Measurements from ENCODE around the gene PHACTR3.

- TF ChIP-seq SIN3A (IDR thresholded peaks at IDR 0.05; ENCODE audit: borderline replicate concordance, insufficient read depth, low read depth, low read length) (no peak), CTCF (IDR thresholded peaks at IDR 0.05) (no peak), POLR2AphosphoS5 (IDR thresholded peaks at IDR 0.05; ENCODE audit: low read depth, low read length) (no peak), REST (IDR thresholded peaks at IDR 0.05; ENCODE audit: insufficient read depth in 1 of 2, low read depth in 2 of 2, low read length in 1 of 2) (no peak), TCF7L2 (IDR thresholded peaks at IDR 0.05; ENCODE audit: low read depth, low read length) (no peak)
Measured at GRCh38 chr20:59561228-59561605, 43.1 kb upstream of the PHACTR3 start.
